HepG2 (cell line): Measurements from ENCODE around the gene MEGF6. TPM values are rescaled to one million over a fixed set of nuclear protein-coding genes. Genes with fewer than 3 reads are reported as not detected.
A peak's percentile ranks its signal among the peaks of the same experiment; 100 is the strongest.

ENCODE experiments used
- ELF1 ChIP-seq: sonication (generic); formaldehyde crosslinking; IDR thresholded peaks from 2 replicates; pipeline ENCODE4 v1.4.0; 2020; ENCODE audit warnings: missing genetic modification reagents
- GATAD2A ChIP-seq: IDR thresholded peaks from 2 replicates; pipeline ENCODE4 v1.6.1; 2016
- HNRNPL ChIP-seq: fragments of 200-400 bp; formaldehyde crosslinking; IDR thresholded peaks from 2 replicates; pipeline ENCODE4 v1.6.1; 2017; ENCODE audit warnings: mild to moderate bottlenecking, low read depth, low read length
- MEIS2 ChIP-seq: sonication (generic); formaldehyde crosslinking; IDR thresholded peaks from 2 replicates; pipeline ENCODE4 v1.9.0; 2021; ENCODE audit warnings: mild to moderate bottlenecking, missing genetic modification reagents
- MTF2 ChIP-seq: sonication (generic); formaldehyde crosslinking; IDR thresholded peaks from 2 replicates; pipeline ENCODE4 v1.5.0; 2020; ENCODE audit warnings: missing genetic modification reagents, borderline replicate concordance
- ZNF546 ChIP-seq: sonication (generic); formaldehyde crosslinking; conservative IDR thresholded peaks from 2 replicates; pipeline ENCODE4 v1.8.1; 2023; ENCODE audit warnings: mild to moderate bottlenecking, missing genetic modification reagents
- ZNF607 ChIP-seq: sonication (generic); formaldehyde crosslinking; IDR thresholded peaks from 2 replicates; pipeline ENCODE4 v1.5.1; 2020; ENCODE audit warnings: missing genetic modification reagents, mild to moderate bottlenecking, borderline replicate concordance
- ZNF615 ChIP-seq: sonication (generic); formaldehyde crosslinking; IDR thresholded peaks from 2 replicates; pipeline ENCODE4 v1.5.0; 2020; ENCODE audit warnings: mild to moderate bottlenecking, missing genetic modification reagents, borderline replicate concordance
- ZNF737 ChIP-seq: sonication (generic); formaldehyde crosslinking; IDR thresholded peaks from 2 replicates; pipeline ENCODE4 v1.5.0; 2020; ENCODE audit warnings: missing genetic modification reagents, mild to moderate bottlenecking, borderline replicate concordance
- polyA plus RNA-seq, 8 experiments: library from polyadenylated mRNA; depleted of rRNA in 3 of 8; stranded (reverse) in 7 of 8; unstranded in 1 of 8; fragments of >200 nt; fragmentation: Illumina TruSeq in 4 of 8; extraction: Trizol in 4 of 8; gene quantifications; 2 replicates each; pipeline versions ENCODE4 v1.2.1 to v1.2.3, GENCODE V29; 2011 to 2016; ENCODE audit warnings: low read depth in 4 of 8, missing spikeins in 1 of 8, mixed read lengths in 1 of 8; ENCODE audit not compliant: insufficient read depth in 1 of 8
- total RNA-seq, 5 experiments: library from RNA; depleted of rRNA; stranded (reverse); fragments of >200 nt; fragmentation: Illumina TruSeq; extraction: Trizol; gene quantifications; 2 replicates each; pipeline ENCODE4 v1.2.3, GENCODE V29; 2016; ENCODE audit warnings: low read depth in 1 of 5
- TF ChIP-seq, protein P1 (sequence below): sonication (generic); formaldehyde crosslinking; IDR thresholded peaks from 2 replicates; pipeline ENCODE4 v1.5.1; 2020; ENCODE audit warnings: missing genetic modification reagents, mild to moderate bottlenecking, borderline replicate concordance
- TF ChIP-seq, protein P2 (sequence below): sonication (generic); formaldehyde crosslinking; IDR thresholded peaks from 2 replicates; pipeline ENCODE4 v1.5.1; 2020; ENCODE audit warnings: missing genetic modification reagents, mild to moderate bottlenecking, borderline replicate concordance

The MEGF6 gene
- total and polyA plus RNA-seq, 2 of the 13 experiments (the other 11 are each of a cell fraction or from before 2014, with no cell fraction given): 1.9 TPM

DNA sequence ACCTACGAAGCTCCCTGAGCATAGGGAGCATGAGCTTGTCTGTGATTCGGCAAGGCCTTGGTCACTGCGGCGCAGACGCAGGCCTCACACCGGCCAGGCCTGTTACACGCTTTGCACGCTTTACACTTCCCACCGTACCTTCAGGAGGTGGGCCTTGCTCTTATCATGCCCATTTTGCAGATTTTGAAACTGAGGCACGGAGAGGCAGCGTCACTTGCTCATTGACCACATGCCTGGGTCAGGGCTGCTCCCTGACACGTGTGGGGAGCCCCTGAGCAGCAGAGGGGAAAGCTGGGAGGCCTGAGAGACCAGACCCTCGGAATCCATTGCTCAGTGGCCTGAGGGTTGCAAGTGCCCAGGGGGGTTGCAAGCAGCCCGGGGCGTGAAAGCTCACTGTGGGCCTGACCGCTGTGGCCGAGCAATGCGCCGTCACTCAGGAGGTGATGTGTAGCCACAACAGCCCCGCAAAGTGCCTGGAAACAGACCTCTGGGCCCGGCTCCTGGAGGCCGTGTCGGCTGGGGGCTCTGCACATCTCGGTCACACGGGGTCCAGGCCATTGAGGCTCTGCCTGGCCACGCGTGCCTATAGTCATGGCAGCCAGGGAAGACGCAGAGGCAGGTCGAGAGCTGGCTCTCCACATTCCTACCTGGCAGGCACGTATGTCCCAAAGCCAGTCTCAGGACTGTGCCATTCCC lies 149.9 kb downstream of the MEGF6 start (continued):
- TF ChIP-seq, protein P1, sequence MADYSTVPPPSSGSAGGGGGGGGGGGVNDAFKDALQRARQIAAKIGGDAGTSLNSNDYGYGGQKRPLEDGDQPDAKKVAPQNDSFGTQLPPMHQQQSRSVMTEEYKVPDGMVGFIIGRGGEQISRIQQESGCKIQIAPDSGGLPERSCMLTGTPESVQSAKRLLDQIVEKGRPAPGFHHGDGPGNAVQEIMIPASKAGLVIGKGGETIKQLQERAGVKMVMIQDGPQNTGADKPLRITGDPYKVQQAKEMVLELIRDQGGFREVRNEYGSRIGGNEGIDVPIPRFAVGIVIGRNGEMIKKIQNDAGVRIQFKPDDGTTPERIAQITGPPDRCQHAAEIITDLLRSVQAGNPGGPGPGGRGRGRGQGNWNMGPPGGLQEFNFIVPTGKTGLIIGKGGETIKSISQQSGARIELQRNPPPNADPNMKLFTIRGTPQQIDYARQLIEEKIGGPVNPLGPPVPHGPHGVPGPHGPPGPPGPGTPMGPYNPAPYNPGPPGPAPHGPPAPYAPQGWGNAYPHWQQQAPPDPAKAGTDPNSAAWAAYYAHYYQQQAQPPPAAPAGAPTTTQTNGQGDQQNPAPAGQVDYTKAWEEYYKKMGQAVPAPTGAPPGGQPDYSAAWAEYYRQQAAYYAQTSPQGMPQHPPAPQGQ (CRISPR knock-in tag): no peak
- no peak for TF ChIP-seq ZNF546 (CRISPR knock-in tag)
- TF ChIP-seq, protein P2, sequence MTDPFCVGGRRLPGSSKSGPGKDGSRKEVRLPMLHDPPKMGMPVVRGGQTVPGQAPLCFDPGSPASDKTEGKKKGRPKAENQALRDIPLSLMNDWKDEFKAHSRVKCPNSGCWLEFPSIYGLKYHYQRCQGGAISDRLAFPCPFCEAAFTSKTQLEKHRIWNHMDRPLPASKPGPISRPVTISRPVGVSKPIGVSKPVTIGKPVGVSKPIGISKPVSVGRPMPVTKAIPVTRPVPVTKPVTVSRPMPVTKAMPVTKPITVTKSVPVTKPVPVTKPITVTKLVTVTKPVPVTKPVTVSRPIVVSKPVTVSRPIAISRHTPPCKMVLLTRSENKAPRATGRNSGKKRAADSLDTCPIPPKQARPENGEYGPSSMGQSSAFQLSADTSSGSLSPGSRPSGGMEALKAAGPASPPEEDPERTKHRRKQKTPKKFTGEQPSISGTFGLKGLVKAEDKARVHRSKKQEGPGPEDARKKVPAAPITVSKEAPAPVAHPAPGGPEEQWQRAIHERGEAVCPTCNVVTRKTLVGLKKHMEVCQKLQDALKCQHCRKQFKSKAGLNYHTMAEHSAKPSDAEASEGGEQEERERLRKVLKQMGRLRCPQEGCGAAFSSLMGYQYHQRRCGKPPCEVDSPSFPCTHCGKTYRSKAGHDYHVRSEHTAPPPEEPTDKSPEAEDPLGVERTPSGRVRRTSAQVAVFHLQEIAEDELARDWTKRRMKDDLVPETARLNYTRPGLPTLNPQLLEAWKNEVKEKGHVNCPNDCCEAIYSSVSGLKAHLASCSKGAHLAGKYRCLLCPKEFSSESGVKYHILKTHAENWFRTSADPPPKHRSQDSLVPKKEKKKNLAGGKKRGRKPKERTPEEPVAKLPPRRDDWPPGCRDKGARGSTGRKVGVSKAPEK (CRISPR knock-in tag): no peak
- no peak for TF ChIP-seq MEIS2 (CRISPR knock-in tag)
- no peak for TF ChIP-seq GATAD2A (CRISPR knock-in tag)
- no peak for TF ChIP-seq ZNF737 (CRISPR knock-in tag)
- TF ChIP-seq MTF2: no peak
- TF ChIP-seq HNRNPL: 0 out of 2 replicates have a peak, but pooled peaks have one; percentile 26
- 0 out of 2 replicates have a peak, but pooled peaks have one; percentile 12 for TF ChIP-seq ZNF607
- TF ChIP-seq ZNF615 (CRISPR knock-in tag): no peak
- TF ChIP-seq ELF1 (CRISPR knock-in tag): no peak
